Measurements from ENCODE around the gene MRPL50.

Gene MRPL50

DNA sequence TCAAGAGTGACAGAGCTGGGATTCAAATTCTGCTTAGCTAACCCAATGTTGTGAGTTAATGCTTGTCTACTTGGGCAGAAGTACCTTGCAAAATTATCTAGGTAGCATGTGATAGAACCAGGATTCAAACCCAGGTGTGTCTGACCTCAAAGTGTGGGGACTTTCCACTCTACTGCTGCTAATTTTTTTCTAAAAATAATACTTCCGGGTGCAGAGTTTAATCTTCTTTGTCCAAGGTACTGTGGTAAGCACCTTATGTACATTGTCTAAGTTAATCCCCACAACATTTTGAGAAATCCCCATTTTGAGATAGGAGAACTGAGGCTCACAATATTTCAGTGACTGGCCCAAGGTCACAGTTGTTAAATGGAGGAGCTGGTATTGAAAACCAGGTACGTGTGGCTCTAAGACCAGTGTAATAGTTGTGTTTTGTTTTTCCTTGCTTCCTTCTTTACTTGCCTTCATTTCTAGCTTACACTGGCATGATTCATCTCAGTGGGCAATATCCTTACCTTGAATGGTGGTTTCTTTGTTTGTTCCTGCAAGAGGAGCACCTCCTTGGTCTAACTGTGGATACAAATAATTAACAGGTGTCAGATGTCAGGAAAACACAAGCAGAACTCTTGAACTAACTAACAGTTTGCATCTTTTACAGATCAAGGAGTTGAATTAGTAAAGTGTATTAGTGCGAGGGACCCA lies 29.7 kb upstream of the MRPL50 start:
- Histone ChIP-seq H3K4me2 (ENCODE audit: insufficient read depth, low read length, poor library complexity, severe bottlenecking) (no peak overlapping the region), H3K23ac (ENCODE audit: low read depth, low read length, poor library complexity) (no peak overlapping the region), H3K4me1 (ENCODE audit: control insufficient read depth in 2 of 2, insufficient read depth in 1 of 2, low read depth in 1 of 2, low read length in 2 of 2) (peaks cover 0 to 2% of the 10 kb centered on the region in 2 donors), H3K79me1 (ENCODE audit: low read depth, low read length) (no peaks in the 10 kb centered on the region), H3K4ac (ENCODE audit: low read length) (no peak overlapping the region), H2BK5ac (ENCODE audit: low read length) (no peak overlapping the region), H3K9ac (ENCODE audit: low read depth, low read length, poor library complexity) (no peak overlapping the region), H4K8ac (ENCODE audit: low read depth, low read length) (no peak overlapping the region), H2AFZ (ENCODE audit: low read length) (no peak overlapping the region), H4K91ac (ENCODE audit: low read depth, low read length, poor library complexity) (no peak overlapping the region), H3K9me3 (replicated peaks in 1 of 2; ENCODE audit: control insufficient read depth in 2 of 2, insufficient read depth in 1 of 2, low read depth in 1 of 2, low read length in 2 of 2) (no peaks in the 10 kb centered on the region), H2BK120ac (ENCODE audit: low read depth, low read length) (no peak overlapping the region), H3K14ac (ENCODE audit: low read length) (no peak overlapping the region), H3K4me3 (ENCODE audit: low read length in 2 of 2) (no peak overlapping the region), H3K27me3 (ENCODE audit: control insufficient read depth in 3 of 3, insufficient read depth in 3 of 3, low read depth in 1 of 3, low read length in 3 of 3) (peaks cover 0 to 18% (median 0%) of the 10 kb centered on the region in 3 experiments), H3K18ac (ENCODE audit: low read length) (no peak overlapping the region), H3K27ac (replicated peaks; ENCODE audit: low read length) (no peak overlapping the region), H3K36me3 (replicated peaks in 1 of 2; ENCODE audit: control insufficient read depth in 2 of 2, insufficient read depth in 2 of 2, low read length in 2 of 2) (no peaks in the 10 kb centered on the region), H2BK15ac (ENCODE audit: low read length) (no peak overlapping the region), H2BK12ac (ENCODE audit: low read length) (no peak overlapping the region), H2AK5ac (ENCODE audit: low read depth, low read length) (no peak overlapping the region)
- DNase-seq (ENCODE audit: low spot score), result no peak
- no CpG with 5 or more reads among the region's 3 CpGs for WGBS, 2 donors (ENCODE audit: extremely low coverage in 2 of 2, insufficient read length in 2 of 2, insufficient replicate concordance in 1 of 2)

DNA sequence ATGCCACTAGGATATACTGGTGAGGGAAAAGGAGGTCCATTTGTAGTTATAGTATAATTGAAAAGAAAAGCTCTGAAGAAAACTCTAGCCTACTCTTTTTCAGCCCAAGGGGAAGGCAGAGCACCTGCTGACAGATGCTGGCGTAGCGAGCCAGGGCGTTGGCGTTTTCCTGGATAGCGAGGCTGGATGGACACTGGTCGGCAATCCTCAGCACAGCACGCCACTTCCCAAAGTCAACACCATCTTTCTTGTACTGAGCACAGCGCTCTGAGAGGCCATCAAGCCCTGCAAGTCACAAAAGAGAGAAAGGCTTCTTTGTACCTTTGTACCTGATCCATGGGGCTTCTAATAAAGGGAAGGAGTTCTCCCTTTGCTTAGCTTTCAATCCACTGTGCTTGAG lies 28.9 kb upstream of the MRPL50 start:
- H3K23ac ChIP-seq (ENCODE audit: low read depth, low read length, poor library complexity), result no peak overlapping the region
- H2BK15ac ChIP-seq (ENCODE audit: low read length), result no peak overlapping the region
- H2BK5ac ChIP-seq (ENCODE audit: low read length), result no peak overlapping the region
- H3K4me2 ChIP-seq (ENCODE audit: insufficient read depth, low read length, poor library complexity, severe bottlenecking), result no peak overlapping the region
- H3K79me1 ChIP-seq (ENCODE audit: low read depth, low read length), result no peaks in the 10 kb centered on the region
- H3K4me1 ChIP-seq (ENCODE audit: control insufficient read depth in 2 of 2, insufficient read depth in 1 of 2, low read depth in 1 of 2, low read length in 2 of 2), result peaks cover 0 to 2% of the 10 kb centered on the region in 2 donors
- no peak overlapping the region for H4K91ac ChIP-seq (ENCODE audit: low read depth, low read length, poor library complexity)
- no peak overlapping the region for H3K27ac ChIP-seq (replicated peaks; ENCODE audit: low read length)
- H3K4ac ChIP-seq (ENCODE audit: low read length), result no peak overlapping the region
- no CpG with 5 or more reads among the region's 8 CpGs for WGBS, 2 donors (ENCODE audit: extremely low coverage in 2 of 2, insufficient read length in 2 of 2, insufficient replicate concordance in 1 of 2)
- H2BK120ac ChIP-seq (ENCODE audit: low read depth, low read length), result no peak overlapping the region
- no peak overlapping the region for H3K9ac ChIP-seq (ENCODE audit: low read depth, low read length, poor library complexity)
- peaks cover 0 to 15% (median 0%) of the 10 kb centered on the region in 3 experiments for H3K27me3 ChIP-seq (ENCODE audit: control insufficient read depth in 3 of 3, insufficient read depth in 3 of 3, low read depth in 1 of 3, low read length in 3 of 3)
- H4K8ac ChIP-seq (ENCODE audit: low read depth, low read length), result no peak overlapping the region
- no peak overlapping the region for H3K18ac ChIP-seq (ENCODE audit: low read length)
- H3K14ac ChIP-seq (ENCODE audit: low read length), result no peak overlapping the region
- no peak for DNase-seq (ENCODE audit: low spot score)
- no peak overlapping the region for H2AFZ ChIP-seq (ENCODE audit: low read length)
- no peaks in the 10 kb centered on the region for H3K9me3 ChIP-seq (replicated peaks in 1 of 2; ENCODE audit: control insufficient read depth in 2 of 2, insufficient read depth in 1 of 2, low read depth in 1 of 2, low read length in 2 of 2)
- H3K4me3 ChIP-seq (ENCODE audit: low read length in 2 of 2), result no peak overlapping the region
- no peak overlapping the region for H2BK12ac ChIP-seq (ENCODE audit: low read length)
- no peaks in the 10 kb centered on the region for H3K36me3 ChIP-seq (replicated peaks in 1 of 2; ENCODE audit: control insufficient read depth in 2 of 2, insufficient read depth in 2 of 2, low read length in 2 of 2)
- H2AK5ac ChIP-seq (ENCODE audit: low read depth, low read length), result no peak overlapping the region

DNA sequence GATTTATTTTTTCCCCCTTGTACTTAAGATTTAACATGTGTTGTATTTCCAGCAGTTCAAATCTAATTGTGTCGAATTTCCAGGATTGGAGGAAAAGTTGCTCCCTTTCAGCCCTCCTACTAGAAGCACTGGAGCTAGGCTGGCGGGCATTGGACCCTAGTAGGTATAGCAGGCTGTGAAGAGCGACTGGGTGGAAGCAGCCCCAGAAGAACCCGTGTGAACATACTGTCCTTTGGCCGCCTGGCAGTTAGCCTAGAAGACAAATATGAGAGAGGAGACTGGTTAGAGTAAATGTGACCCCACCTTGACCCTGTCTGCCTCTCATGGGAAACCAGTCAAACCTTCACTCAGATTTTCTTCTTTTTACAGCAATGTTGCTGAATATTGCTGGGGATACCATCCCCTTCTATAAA lies 23.2 kb upstream of the MRPL50 start:
- H3K9ac ChIP-seq (ENCODE audit: low read depth, low read length, poor library complexity), result no peak overlapping the region
- H2AK5ac ChIP-seq (ENCODE audit: low read depth, low read length), result no peak overlapping the region
- H4K91ac ChIP-seq (ENCODE audit: low read depth, low read length, poor library complexity), result no peak overlapping the region
- H3K23ac ChIP-seq (ENCODE audit: low read depth, low read length, poor library complexity), result no peak overlapping the region
- no peak overlapping the region for H3K14ac ChIP-seq (ENCODE audit: low read length)
- no peak overlapping the region for H3K4me2 ChIP-seq (ENCODE audit: insufficient read depth, low read length, poor library complexity, severe bottlenecking)
- H2BK120ac ChIP-seq (ENCODE audit: low read depth, low read length), result no peak overlapping the region
- no peaks in the 10 kb centered on the region for H3K36me3 ChIP-seq (replicated peaks in 1 of 2; ENCODE audit: control insufficient read depth in 2 of 2, insufficient read depth in 2 of 2, low read length in 2 of 2)
- no peaks in the 10 kb centered on the region for H3K79me1 ChIP-seq (ENCODE audit: low read depth, low read length)
- no peak overlapping the region for H3K27ac ChIP-seq (replicated peaks; ENCODE audit: low read length)
- H2AFZ ChIP-seq (ENCODE audit: low read length), result no peak overlapping the region
- no peak overlapping the region for H4K8ac ChIP-seq (ENCODE audit: low read depth, low read length)
- H2BK5ac ChIP-seq (ENCODE audit: low read length), result no peak overlapping the region
- WGBS, 2 donors (ENCODE audit: extremely low coverage in 2 of 2, insufficient read length in 2 of 2, insufficient replicate concordance in 1 of 2), result no CpG with 5 or more reads among the region's 5 CpGs
- H3K4ac ChIP-seq (ENCODE audit: low read length), result no peak overlapping the region
- H3K9me3 ChIP-seq (replicated peaks in 1 of 2; ENCODE audit: control insufficient read depth in 2 of 2, insufficient read depth in 1 of 2, low read depth in 1 of 2, low read length in 2 of 2), result no peaks in the 10 kb centered on the region
- no peak overlapping the region for H2BK15ac ChIP-seq (ENCODE audit: low read length)
- H3K18ac ChIP-seq (ENCODE audit: low read length), result no peak overlapping the region
- DNase-seq (ENCODE audit: low spot score), result no peak
- H3K27me3 ChIP-seq (ENCODE audit: control insufficient read depth in 3 of 3, insufficient read depth in 3 of 3, low read depth in 1 of 3, low read length in 3 of 3), result peaks cover 0 to under 1% (median 0%) of the 10 kb centered on the region in 3 experiments
- H2BK12ac ChIP-seq (ENCODE audit: low read length), result no peak overlapping the region
- H3K4me3 ChIP-seq (ENCODE audit: low read length in 2 of 2), result no peak overlapping the region
- H3K4me1 ChIP-seq (ENCODE audit: control insufficient read depth in 2 of 2, insufficient read depth in 1 of 2, low read depth in 1 of 2, low read length in 2 of 2), result no peaks in the 10 kb centered on the region

DNA sequence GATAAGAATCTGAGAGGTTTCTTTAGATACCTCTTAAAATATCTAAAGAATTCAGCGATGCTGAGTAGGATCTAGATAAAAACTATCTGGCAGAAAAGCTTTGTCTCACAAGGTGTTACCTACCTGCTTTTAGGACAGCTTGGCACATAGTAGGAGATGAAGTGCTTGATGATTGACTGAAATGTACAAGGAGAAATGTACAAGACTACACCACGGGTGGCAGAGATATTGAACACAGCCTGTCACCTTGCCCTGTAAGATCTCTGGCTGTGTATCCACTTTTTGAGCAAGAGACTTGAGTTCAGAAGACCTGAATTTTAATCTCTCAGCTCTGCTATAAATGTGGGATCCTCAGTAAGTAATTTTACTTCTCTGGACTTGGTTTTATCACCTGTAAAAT lies 21.4 kb upstream of the MRPL50 start:
- Histone ChIP-seq H3K9ac (ENCODE audit: low read depth, low read length, poor library complexity) (no peak overlapping the region), H2AFZ (ENCODE audit: low read length) (no peak overlapping the region), H2BK5ac (ENCODE audit: low read length) (no peak overlapping the region), H3K23ac (ENCODE audit: low read depth, low read length, poor library complexity) (no peak overlapping the region), H3K27me3 (ENCODE audit: control insufficient read depth in 3 of 3, insufficient read depth in 3 of 3, low read depth in 1 of 3, low read length in 3 of 3) (no peaks in the 10 kb centered on the region), H3K18ac (ENCODE audit: low read length) (no peak overlapping the region), H2BK120ac (ENCODE audit: low read depth, low read length) (no peak overlapping the region), H2BK12ac (ENCODE audit: low read length) (no peak overlapping the region), H3K14ac (ENCODE audit: low read length) (no peak overlapping the region), H3K79me1 (ENCODE audit: low read depth, low read length) (no peaks in the 10 kb centered on the region), H3K4ac (ENCODE audit: low read length) (no peak overlapping the region), H2BK15ac (ENCODE audit: low read length) (no peak overlapping the region), H4K91ac (ENCODE audit: low read depth, low read length, poor library complexity) (no peak overlapping the region), H2AK5ac (ENCODE audit: low read depth, low read length) (no peak overlapping the region), H3K4me1 (ENCODE audit: control insufficient read depth in 2 of 2, insufficient read depth in 1 of 2, low read depth in 1 of 2, low read length in 2 of 2) (no peaks in the 10 kb centered on the region), H3K36me3 (replicated peaks in 1 of 2; ENCODE audit: control insufficient read depth in 2 of 2, insufficient read depth in 2 of 2, low read length in 2 of 2) (no peaks in the 10 kb centered on the region), H3K4me2 (ENCODE audit: insufficient read depth, low read length, poor library complexity, severe bottlenecking) (no peak overlapping the region), H3K4me3 (ENCODE audit: low read length in 2 of 2) (no peak overlapping the region), H3K27ac (replicated peaks; ENCODE audit: low read length) (no peak overlapping the region), H3K9me3 (replicated peaks in 1 of 2; ENCODE audit: control insufficient read depth in 2 of 2, insufficient read depth in 1 of 2, low read depth in 1 of 2, low read length in 2 of 2) (peaks cover 0 to 3% of the 10 kb centered on the region in 2 donors), H4K8ac (ENCODE audit: low read depth, low read length) (no peak overlapping the region)
- no CpG with 5 or more reads among the region's 2 CpGs for WGBS, 2 donors (ENCODE audit: extremely low coverage in 2 of 2, insufficient read length in 2 of 2, insufficient replicate concordance in 1 of 2)
- DNase-seq (ENCODE audit: low spot score), result no peak

All from neuronal stem cell (in vitro differentiated cells).